Sigmoid colon (tissue), 4 donors: ENCODE results near the gene ARMH1.

Experiments
- CTCF ChIP-seq, 4 experiments: fragments of 450-650 bp in 3 of 4; fragments of 200-600 bp in 1 of 4; IDR thresholded peaks; one replicate each; pipeline ENCODE4 v1.5.1; 2016 to 2019; ENCODE audit warnings: antibody characterized with exemption in 4 of 4, mild to moderate bottlenecking in 3 of 4, moderate library complexity in 2 of 4
- POLR2A ChIP-seq, 2 donors: fragments of 450-650 bp; IDR thresholded peaks; one replicate each; pipeline ENCODE4 v1.6.1; 2016; ENCODE audit warnings: antibody characterized with exemption in 2 of 2, mild to moderate bottlenecking in 2 of 2, moderate library complexity in 2 of 2
- POLR2AphosphoS5 ChIP-seq, 4 donors: sonication (generic); formaldehyde crosslinking; IDR thresholded peaks; one replicate each; pipeline ENCODE4 v1.6.1; 2017; ENCODE audit warnings: antibody characterized with exemption in 4 of 4

DNA sequence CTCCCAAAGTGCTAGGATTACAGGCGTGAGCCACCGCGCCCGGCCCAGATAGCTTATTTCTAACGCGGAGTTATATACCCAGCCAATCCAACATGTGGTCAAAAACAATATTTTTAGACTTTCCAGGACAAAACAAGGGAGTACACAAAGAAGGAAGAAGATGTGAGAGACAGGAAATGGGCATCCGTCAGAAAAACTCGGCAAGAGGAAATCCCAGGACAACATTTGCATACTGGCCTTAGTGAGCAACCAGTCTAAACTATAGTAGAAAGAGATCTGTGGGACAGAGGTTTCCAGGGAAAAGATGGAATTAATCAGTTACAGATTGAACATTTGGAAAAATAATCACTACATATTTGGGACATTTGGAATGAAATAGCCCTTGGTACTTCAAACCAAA, 11.4 kb downstream of the ARMH1 start:
- TF ChIP-seq CTCF (IDR thresholded peaks at IDR 0.05) (no peak), POLR2AphosphoS5 (IDR thresholded peaks at IDR 0.05) (no peak), POLR2A (IDR thresholded peaks at IDR 0.05) (no peak)
